B cell (primary cell): ENCODE measurements around the gene AIG1. TPM values are rescaled to one million over a fixed set of nuclear protein-coding genes. Genes with fewer than 3 reads are reported as not detected.
"Not testable (repeated sequence)": the region's sequence is repeated elsewhere in the genome, so short reads cannot be mapped to it uniquely, and the experiment has no call there.

Experiments used
- ATAC-seq: fragments of 200-7000 bp; cut with Tn5 transposase; one replicate; pipeline ENCODE4 v1.10.0; 2021; ENCODE audit warnings: low read depth, mild to moderate bottlenecking, moderate number of reproducible peaks, moderate library complexity
- CTCF ChIA-PET: fragments of 350-600 bp; sonication (Branson Sonifier 250); formaldehyde crosslinking; loops from one replicate; lab custom pipeline; 2021; ENCODE audit warnings: antibody characterized with exemption, inconsistent platforms; lab: Charles Lee
- POLR2A ChIA-PET: fragments of 350-600 bp; sonication (Branson Sonifier 250); formaldehyde crosslinking; loops from one replicate; lab custom pipeline; 2021; ENCODE audit warnings: antibody characterized with exemption; lab: Charles Lee
- DNase-seq: peaks from one replicate; pipeline ENCODE4 v3.0.0; 2013
- H2AFZ ChIP-seq: 2 replicates; pipeline ENCODE4 v1.6.1; 2012; ENCODE audit warnings: mild to moderate bottlenecking, low read depth, low read length; ENCODE audit not compliant: insufficient read depth, poor library complexity, severe bottlenecking
- H3K27ac ChIP-seq, 2 donors: 1 replicate in 1 of 2; 2 replicates in 1 of 2; pipeline ENCODE4 v1.5.1; 2012 to 2013; ENCODE audit warnings: low read length in 2 of 2, mild to moderate bottlenecking in 2 of 2, moderate library complexity in 1 of 2
- H3K27me3 ChIP-seq, 4 experiments: fragments of 200-600 bp in 1 of 4; sonication (generic) in 1 of 4; replicated peaks in 1 of 4; 1 replicate in 2 of 4; 2 replicates in 2 of 4; pipeline versions ENCODE4 v1.6.1 to v1.7.0; 2013 to 2016; ENCODE audit warnings: low read length in 3 of 4, mild to moderate bottlenecking in 2 of 4, mixed read lengths in 1 of 4, moderate library complexity in 1 of 4; ENCODE audit not compliant: insufficient read depth in 4 of 4, control insufficient read depth in 3 of 4; ENCODE audit errors: control extremely low read depth in 1 of 4
- H3K36me3 ChIP-seq, 2 experiments: replicated peaks in 1 of 2; 1 replicate in 1 of 2; 2 replicates in 1 of 2; pipeline versions ENCODE4 v1.6.1 to v1.7.1; 2013; ENCODE audit warnings: low read length in 1 of 2; ENCODE audit not compliant: insufficient read depth in 2 of 2, control insufficient read depth in 1 of 2; ENCODE audit errors: control extremely low read depth in 1 of 2, extremely low read depth in 1 of 2
- H3K4me1 ChIP-seq, 2 donors: fragments of 200-600 bp in 1 of 2; sonication (generic) in 1 of 2; 1 replicate in 1 of 2; 2 replicates in 1 of 2; pipeline versions ENCODE4 v1.5.1 to v1.6.1; 2013 to 2017; ENCODE audit warnings: low read length in 2 of 2; ENCODE audit not compliant: control insufficient read depth in 2 of 2, insufficient read depth in 2 of 2
- H3K4me2 ChIP-seq: replicated peaks from 2 replicates; pipeline ENCODE3; 2012; ENCODE audit warnings: mild to moderate bottlenecking, low read depth, low read length; ENCODE audit not compliant: poor library complexity, severe bottlenecking
- H3K4me3 ChIP-seq, 5 experiments: fragments of 200-600 bp in 1 of 5; sonication (generic) in 1 of 5; 1 replicate in 3 of 5; 2 replicates in 2 of 5; pipeline versions ENCODE4 v1.5.1 to v1.7.0; 2011 to 2016; ENCODE audit warnings: low read length in 4 of 5, mild to moderate bottlenecking in 4 of 5, low read depth in 2 of 5, control low read depth in 1 of 5, moderate library complexity in 1 of 5; ENCODE audit not compliant: insufficient read depth in 1 of 5; ENCODE audit errors: control extremely low read depth in 1 of 5, extremely low read depth in 1 of 5
- H3K79me2 ChIP-seq: fragments of 200-600 bp; sonication (generic); one replicate; pipeline ENCODE4 v1.6.0; 2016; ENCODE audit warnings: low read length; ENCODE audit not compliant: control insufficient read depth, insufficient read depth
- H3K9ac ChIP-seq: fragments of 200-600 bp; sonication (generic); 2 replicates; pipeline ENCODE4 v1.6.1; 2017; ENCODE audit warnings: mild to moderate bottlenecking, low read length, moderate library complexity
- H3K9me3 ChIP-seq, 3 donors: one replicate each; pipeline versions ENCODE4 v1.6.1 to v1.7.1; 2013; ENCODE audit warnings: low read length in 2 of 3; ENCODE audit not compliant: control insufficient read depth in 2 of 3, insufficient read depth in 1 of 3; ENCODE audit errors: control extremely low read depth in 1 of 3
- H4K20me1 ChIP-seq: 2 replicates; pipeline ENCODE4 v1.6.0; 2012; ENCODE audit warnings: mild to moderate bottlenecking, low read length; ENCODE audit not compliant: insufficient read depth, control insufficient read depth, poor library complexity, severe bottlenecking
- H3K27ac Mint-ChIP-seq: one replicate; pipeline ENCODE4 v1.8.0; 2021; ENCODE audit warnings: mixed read lengths
- H3K27me3 Mint-ChIP-seq: one replicate; pipeline ENCODE4 v1.8.0; 2021; ENCODE audit warnings: mixed read lengths
- H3K4me1 Mint-ChIP-seq: one replicate; pipeline ENCODE4 v1.8.0; 2021; ENCODE audit warnings: mixed read lengths
- H3K4me3 Mint-ChIP-seq: one replicate; pipeline ENCODE4 v1.8.0; 2021; ENCODE audit warnings: mixed read lengths
- H3K9me3 Mint-ChIP-seq: one replicate; pipeline ENCODE4 v1.8.0; 2022; ENCODE audit warnings: mixed read lengths; ENCODE audit not compliant: insufficient read depth
- EZH2 ChIP-seq: IDR thresholded peaks from 2 replicates; pipeline ENCODE4 v1.6.1; 2012; ENCODE audit warnings: borderline replicate concordance, low read depth, mild to moderate bottlenecking, moderate library complexity, low read length; ENCODE audit not compliant: insufficient read depth, poor library complexity, severe bottlenecking
- WGBS: methylation state at CpG from one replicate; pipeline ENCODE4 v1.1.5; 2013; ENCODE audit warnings: missing lambda C conversion rate; ENCODE audit not compliant: insufficient coverage; 5-methylcytosine and 5-hydroxymethylcytosine counted together
- intact Hi-C: fragments of 100-400 bp; cut with micrococcal nuclease; formaldehyde crosslinking; loops from one replicate; pipeline ENCODE4 v1.10.0; 2022
- polyA plus RNA-seq: library from polyadenylated mRNA; depleted of rRNA; stranded (reverse); fragments of >200 nt; gene quantifications from 2 replicates; pipeline ENCODE4 v1.2.3, GENCODE V29; 2012
- total RNA-seq, 2 donors: library from RNA; stranded (reverse); fragments of 120-200 nt in 1 of 2; gene quantifications; 1 replicate in 1 of 2; 2 replicates in 1 of 2; pipeline versions ENCODE4 v1.2.3 to v1.2.4, GENCODE V29; 2013 to 2022
- TF ChIP-seq, protein P1 (sequence below): fragments of 200-600 bp; IDR thresholded peaks from one replicate; pipeline ENCODE4 v1.8.0; 2022; ENCODE audit warnings: antibody characterized with exemption, mild to moderate bottlenecking

Gene AIG1
- total and polyA plus RNA-seq, 2 donors (not counting 1 experiment from before 2014, with no cell fraction given), result 7.0 to 9.0 TPM

DNA sequence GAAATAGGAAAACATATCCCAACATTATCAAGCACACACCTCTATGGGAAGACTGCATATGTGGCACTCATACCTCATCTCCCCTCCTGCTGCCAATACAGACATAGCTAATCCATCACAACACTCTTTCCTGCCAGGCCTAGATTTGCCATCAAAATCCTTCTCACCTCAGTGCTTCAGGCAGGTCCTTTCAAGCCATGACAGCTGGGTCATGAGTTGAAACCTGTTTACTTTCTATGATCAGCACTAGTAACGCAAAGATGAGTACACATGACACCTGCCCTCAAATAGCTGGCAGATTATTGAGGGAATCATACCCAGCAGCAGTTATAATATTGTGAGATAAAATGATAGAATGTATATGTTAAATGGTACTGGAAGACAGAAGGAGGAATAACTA is 183.1 kb downstream of the AIG1 start:
- WGBS, result no CpG with 5 or more reads among the region's 1 CpG
- no peaks in the 10 kb centered on the region for H3K79me2 ChIP-seq
- CTCF ChIA-PET, result no interaction called here

DNA sequence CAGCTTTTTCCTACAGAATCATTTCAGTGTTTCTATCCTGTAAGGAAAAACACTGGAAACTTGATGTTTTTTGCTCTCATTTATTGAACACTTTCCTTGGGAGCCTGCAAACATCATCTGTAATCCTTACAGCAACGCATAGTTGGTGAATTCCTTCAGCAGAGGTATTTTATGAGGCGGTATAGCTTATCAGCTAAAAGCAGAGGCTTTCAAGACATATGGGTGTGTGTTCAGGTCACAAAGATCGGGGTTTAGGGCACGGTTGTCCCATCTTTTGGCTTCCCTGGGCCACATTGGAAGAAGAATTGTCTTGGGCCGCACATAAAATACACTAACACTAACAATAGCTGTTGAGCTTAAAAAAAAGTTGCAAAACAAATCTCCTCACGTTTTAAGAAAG is 185.0 kb downstream of the AIG1 start:
- Mint-ChIP-seq H3K27ac (no peak overlapping the region), H3K4me3 (no peak overlapping the region), H3K27me3 (no peaks in the 10 kb centered on the region), H3K9me3 (no peaks in the 10 kb centered on the region), H3K4me1 (no peaks in the 10 kb centered on the region)
- no peak for DNase-seq
- Histone ChIP-seq H3K4me1 (no peaks in the 10 kb centered on the region), H3K9ac (no peak overlapping the region), H3K79me2 (no peaks in the 10 kb centered on the region), H3K4me2 (no peak overlapping the region), H3K27ac (no peak overlapping the region), H4K20me1 (no peaks in the 10 kb centered on the region), H3K27me3 (no peaks in the 10 kb centered on the region), H2AFZ (no peak overlapping the region), H3K36me3 (no peaks in the 10 kb centered on the region), H3K4me3 (no peak overlapping the region), H3K9me3 (peaks cover 0 to 2% (median 0%) of the 10 kb centered on the region in 3 donors)
- no peak for ATAC-seq
- 95% methylated on average over 3 of the region's 6 CpGs for WGBS
- ChIA-PET POLR2A (no interaction called here), CTCF (no interaction called here)
- TF ChIP-seq, protein P1, sequence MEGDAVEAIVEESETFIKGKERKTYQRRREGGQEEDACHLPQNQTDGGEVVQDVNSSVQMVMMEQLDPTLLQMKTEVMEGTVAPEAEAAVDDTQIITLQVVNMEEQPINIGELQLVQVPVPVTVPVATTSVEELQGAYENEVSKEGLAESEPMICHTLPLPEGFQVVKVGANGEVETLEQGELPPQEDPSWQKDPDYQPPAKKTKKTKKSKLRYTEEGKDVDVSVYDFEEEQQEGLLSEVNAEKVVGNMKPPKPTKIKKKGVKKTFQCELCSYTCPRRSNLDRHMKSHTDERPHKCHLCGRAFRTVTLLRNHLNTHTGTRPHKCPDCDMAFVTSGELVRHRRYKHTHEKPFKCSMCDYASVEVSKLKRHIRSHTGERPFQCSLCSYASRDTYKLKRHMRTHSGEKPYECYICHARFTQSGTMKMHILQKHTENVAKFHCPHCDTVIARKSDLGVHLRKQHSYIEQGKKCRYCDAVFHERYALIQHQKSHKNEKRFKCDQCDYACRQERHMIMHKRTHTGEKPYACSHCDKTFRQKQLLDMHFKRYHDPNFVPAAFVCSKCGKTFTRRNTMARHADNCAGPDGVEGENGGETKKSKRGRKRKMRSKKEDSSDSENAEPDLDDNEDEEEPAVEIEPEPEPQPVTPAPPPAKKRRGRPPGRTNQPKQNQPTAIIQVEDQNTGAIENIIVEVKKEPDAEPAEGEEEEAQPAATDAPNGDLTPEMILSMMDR, result no peak
- TF ChIP-seq EZH2, result no peak
- intact Hi-C loops, result no loop called here

More for the DNA sequence above, 183.1 kb downstream of the AIG1 start:
- Histone ChIP-seq H3K27me3 (no peaks in the 10 kb centered on the region), H3K27ac (no peak overlapping the region), H3K4me3 (no peak overlapping the region), H3K4me2 (no peak overlapping the region), H3K9ac (no peak overlapping the region), H2AFZ (no peak overlapping the region), H3K36me3 (no peaks in the 10 kb centered on the region), H3K9me3 (peaks cover 0 to 2% (median 0%) of the 10 kb centered on the region in 3 donors), H4K20me1 (no peaks in the 10 kb centered on the region), H3K4me1 (no peaks in the 10 kb centered on the region)
- H3K27ac Mint-ChIP-seq, result no peak overlapping the region
- no peak for TF ChIP-seq EZH2
- TF ChIP-seq, protein P1, result no peak
- ATAC-seq (no peak), DNase-seq (no peak)
- no peaks in the 10 kb centered on the region for H3K27me3 Mint-ChIP-seq
- no peaks in the 10 kb centered on the region for H3K4me1 Mint-ChIP-seq
- intact Hi-C loops, result no loop called here
- H3K4me3 Mint-ChIP-seq, result no peak overlapping the region
- H3K9me3 Mint-ChIP-seq, result no peaks in the 10 kb centered on the region
- POLR2A ChIA-PET, result no interaction called here

DNA sequence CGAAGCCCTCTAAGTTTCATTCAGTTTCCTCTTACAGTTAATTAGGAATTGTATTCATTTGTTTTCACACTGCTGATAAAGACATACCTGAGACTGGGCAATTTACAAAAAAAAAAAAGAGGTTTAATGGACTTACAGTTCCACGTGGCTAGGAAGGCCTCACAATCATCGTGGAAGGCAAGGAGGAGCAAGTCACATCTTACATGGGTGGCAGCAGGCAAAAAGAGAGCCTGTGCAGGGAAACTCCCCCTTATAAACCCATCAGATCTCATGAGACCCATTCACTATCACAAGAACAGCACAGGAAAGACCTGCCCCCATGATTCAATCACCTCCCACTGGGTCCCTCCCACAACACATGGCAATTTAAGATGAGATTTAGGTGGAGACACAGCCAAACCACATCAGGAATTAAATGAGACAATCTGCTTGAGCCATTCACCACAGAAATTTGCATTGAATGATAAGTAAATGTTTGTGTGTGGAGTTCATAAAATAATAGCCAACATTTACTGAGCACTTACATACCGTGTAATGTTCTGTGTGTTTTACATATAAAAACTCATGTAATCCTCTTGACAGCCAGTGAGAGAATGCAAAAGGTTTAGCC is 185.6 kb downstream of the AIG1 start:
- POLR2A ChIA-PET, H3K79me2 ChIP-seq, H3K4me1 ChIP-seq, H3K27me3 Mint-ChIP-seq, H3K9me3 ChIP-seq, H2AFZ ChIP-seq, DNase-seq, H3K27me3 ChIP-seq, ATAC-seq, H3K36me3 ChIP-seq, CTCF ChIA-PET, H4K20me1 ChIP-seq, H3K4me3 Mint-ChIP-seq, H3K9me3 Mint-ChIP-seq, H3K27ac ChIP-seq, H3K4me3 ChIP-seq, H3K4me2 ChIP-seq, H3K9ac ChIP-seq, H3K27ac Mint-ChIP-seq, H3K4me1 Mint-ChIP-seq, intact Hi-C loops: not testable (repeated sequence)
- 83% methylated on average over 2 of the region's 4 CpGs for WGBS
